AML-193 (cell line): ENCODE measurements around the gene ARHGAP32.
A peak's percentile ranks its signal among the peaks of the same experiment; 100 is the strongest.
"Not testable (repeated sequence)": the region's sequence is repeated elsewhere in the genome, so short reads cannot be mapped to it uniquely, and the experiment has no call there.

Experiments
- DNase-seq, 2 experiments: peaks; one replicate each; lab custom pipeline; 2025; lab: John Stamatoyannopoulos, UW

The ARHGAP32 gene

GRCh38 chr11:129021295-129021694, 170.8 kb downstream of the ARHGAP32 start:
- DNase-seq = no peak

GRCh38 chr11:129018991-129019390, 173.1 kb downstream of the ARHGAP32 start:
- DNase-seq = no peak

- no peak for DNase-seq
Observed at GRCh38 chr11:129018126-129018525, 174.0 kb downstream of the ARHGAP32 start.

- no peak for DNase-seq
Observed at GRCh38 chr11:129013737-129014475, 178.2 kb downstream of the ARHGAP32 start.

GRCh38 chr11:129012880-129013279, 179.2 kb downstream of the ARHGAP32 start:
- DNase-seq = no peak

GRCh38 chr11:129006161-129006560, 186.0 kb downstream of the ARHGAP32 start:
- no peak for DNase-seq

- DNase-seq = not testable (repeated sequence)
Observed at GRCh38 chr11:128999165-128999564, 193.0 kb downstream of the ARHGAP32 start.

GRCh38 chr11:128988242-128988970, 203.7 kb downstream of the ARHGAP32 start:
- DNase-seq = no peak

- no peak for DNase-seq
Observed at GRCh38 chr11:128985880-128986279, 206.2 kb downstream of the ARHGAP32 start.

GRCh38 chr11:128983023-128983422, 209.1 kb downstream of the ARHGAP32 start:
- DNase-seq = no peak

- DNase-seq = no peak
Observed at GRCh38 chr11:128981254-128981653, 210.9 kb downstream of the ARHGAP32 start.

GRCh38 chr11:128970598-128971190, 221.4 kb downstream of the ARHGAP32 start:
- no peak for DNase-seq

- DNase-seq = no peak
Observed at GRCh38 chr11:128968916-128969315, 223.2 kb downstream of the ARHGAP32 start.

- no peak for DNase-seq
Observed at GRCh38 chr11:128967578-128967977, 224.5 kb downstream of the ARHGAP32 start.

GRCh38 chr11:128965485-128965884, 226.6 kb downstream of the ARHGAP32 start:
- DNase-seq = no peak

- DNase-seq = no peak
Observed at GRCh38 chr11:128964463-128964930, 227.6 kb downstream of the ARHGAP32 start.

GRCh38 chr11:128963744-128964325, 228.3 kb downstream of the ARHGAP32 start:
- no peak for DNase-seq

- DNase-seq = no peak
Observed at GRCh38 chr11:128962896-128963295, 229.2 kb downstream of the ARHGAP32 start.

GRCh38 chr11:128961645-128962044, 230.5 kb downstream of the ARHGAP32 start:
- no peak for DNase-seq

- no peak for DNase-seq
Observed at GRCh38 chr11:128957202-128957482, 235.0 kb downstream of the ARHGAP32 start.

GRCh38 chr11:128956401-128957201, 235.5 kb downstream of the ARHGAP32 start:
- DNase-seq = peak; percentile 36 to 51

- DNase-seq = no peak
Observed at GRCh38 chr11:128955636-128956035, 236.5 kb downstream of the ARHGAP32 start.
